ENCODE results near the gene DHRS7.

DHRS7 gene, protein sequence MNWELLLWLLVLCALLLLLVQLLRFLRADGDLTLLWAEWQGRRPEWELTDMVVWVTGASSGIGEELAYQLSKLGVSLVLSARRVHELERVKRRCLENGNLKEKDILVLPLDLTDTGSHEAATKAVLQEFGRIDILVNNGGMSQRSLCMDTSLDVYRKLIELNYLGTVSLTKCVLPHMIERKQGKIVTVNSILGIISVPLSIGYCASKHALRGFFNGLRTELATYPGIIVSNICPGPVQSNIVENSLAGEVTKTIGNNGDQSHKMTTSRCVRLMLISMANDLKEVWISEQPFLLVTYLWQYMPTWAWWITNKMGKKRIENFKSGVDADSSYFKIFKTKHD

DNA sequence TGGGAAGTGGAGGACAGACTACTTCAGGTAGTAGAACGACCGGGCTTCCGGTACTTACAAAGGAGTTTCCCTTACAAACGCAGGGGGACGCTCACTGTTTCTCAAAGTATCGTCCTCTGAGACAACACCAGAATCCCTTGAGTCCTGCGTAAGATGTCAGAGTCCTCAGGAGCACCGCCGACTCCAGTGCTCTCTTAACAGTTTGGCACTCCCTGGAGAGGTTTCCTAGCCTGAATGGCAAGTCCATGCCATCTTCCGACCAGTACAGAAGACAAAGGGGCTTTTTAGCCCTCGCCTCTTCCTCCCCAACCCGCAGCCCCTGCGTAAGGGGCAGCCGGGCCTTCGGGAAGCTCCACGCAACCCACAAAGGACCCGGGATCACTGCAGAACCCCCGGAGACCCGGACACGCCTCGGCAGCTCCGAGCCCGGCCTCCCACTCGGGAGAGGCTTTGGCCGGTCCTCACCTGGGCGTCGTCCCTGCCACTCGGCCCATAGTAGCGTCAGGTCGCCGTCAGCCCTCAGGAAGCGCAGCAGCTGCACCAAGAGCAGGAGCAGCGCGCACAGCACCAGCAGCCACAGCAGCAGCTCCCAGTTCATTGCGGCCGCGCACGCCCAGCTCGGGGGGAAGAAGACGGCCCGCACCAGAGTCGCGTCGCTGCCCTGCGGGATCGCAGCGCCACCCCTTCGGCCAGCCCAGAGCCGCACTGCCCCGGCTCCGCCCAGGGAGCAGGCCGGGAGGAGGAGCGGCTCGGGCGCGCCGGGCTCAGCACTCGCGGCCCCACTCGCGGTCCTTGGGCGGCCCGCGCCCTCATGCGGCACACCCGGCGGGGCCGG is at the start of gene DHRS7:
TSS of gene DHRS7 (minus strand) at position 687 of the 835 bp plus-strand sequence. CDS start at position 598, 89 bp downstream.
- DNase-seq (ENCODE audit: low read depth): peak; percentile 50

DNA sequence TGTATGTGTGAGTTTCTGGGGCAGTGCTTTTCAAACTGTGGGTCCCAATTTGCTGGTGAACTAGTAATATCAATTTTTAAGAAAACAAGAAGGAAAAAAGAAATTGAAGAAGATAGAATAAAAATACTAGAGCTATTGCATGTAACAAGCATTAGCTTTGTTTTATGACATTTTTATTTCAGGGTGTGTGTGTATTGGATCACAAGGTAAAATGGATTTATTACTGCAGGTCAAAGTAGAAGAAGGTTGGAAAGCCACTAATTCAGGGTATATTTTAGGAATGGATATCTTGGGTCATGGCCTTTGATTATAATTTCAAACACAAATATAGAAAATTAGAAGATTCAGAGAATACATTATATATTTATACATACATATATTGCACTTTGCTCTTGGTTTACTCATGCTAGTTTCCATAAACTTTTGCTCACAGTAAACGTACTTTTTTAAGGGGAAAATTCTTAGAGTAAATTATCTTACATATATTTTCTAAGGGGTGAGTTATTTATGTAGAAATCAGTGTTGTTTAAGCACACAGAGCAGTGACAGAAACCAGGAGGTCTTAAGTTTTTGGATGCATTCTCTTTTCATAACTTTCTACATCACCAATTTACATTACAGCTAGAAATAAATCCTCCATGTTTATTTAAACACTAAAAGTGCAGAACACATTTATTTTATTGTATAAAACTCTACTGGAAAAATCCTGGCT is 49.4 kb upstream of the DHRS7 start:
- DNase-seq (ENCODE audit: low read depth): no peak

DNA sequence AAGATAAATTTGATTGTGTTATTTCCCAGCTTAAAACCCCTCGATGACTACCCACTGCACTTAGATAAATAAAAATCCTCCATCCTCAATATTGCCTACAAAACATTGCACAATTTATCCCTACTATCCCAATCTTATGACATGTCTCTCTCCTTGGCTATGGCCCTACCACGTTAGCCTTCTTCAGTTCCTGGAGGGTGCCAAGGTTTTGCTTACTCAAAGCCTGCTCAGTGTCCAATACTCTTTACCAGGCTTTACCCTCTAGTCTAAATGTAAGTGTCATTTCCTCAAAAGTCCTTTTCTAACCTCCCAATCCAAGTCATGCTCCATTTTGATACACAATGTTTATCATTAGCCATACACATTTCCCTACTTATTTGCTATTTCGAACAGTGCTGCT is 48.8 kb upstream of the DHRS7 start:
- no peak for DNase-seq (ENCODE audit: low read depth)

DNA sequence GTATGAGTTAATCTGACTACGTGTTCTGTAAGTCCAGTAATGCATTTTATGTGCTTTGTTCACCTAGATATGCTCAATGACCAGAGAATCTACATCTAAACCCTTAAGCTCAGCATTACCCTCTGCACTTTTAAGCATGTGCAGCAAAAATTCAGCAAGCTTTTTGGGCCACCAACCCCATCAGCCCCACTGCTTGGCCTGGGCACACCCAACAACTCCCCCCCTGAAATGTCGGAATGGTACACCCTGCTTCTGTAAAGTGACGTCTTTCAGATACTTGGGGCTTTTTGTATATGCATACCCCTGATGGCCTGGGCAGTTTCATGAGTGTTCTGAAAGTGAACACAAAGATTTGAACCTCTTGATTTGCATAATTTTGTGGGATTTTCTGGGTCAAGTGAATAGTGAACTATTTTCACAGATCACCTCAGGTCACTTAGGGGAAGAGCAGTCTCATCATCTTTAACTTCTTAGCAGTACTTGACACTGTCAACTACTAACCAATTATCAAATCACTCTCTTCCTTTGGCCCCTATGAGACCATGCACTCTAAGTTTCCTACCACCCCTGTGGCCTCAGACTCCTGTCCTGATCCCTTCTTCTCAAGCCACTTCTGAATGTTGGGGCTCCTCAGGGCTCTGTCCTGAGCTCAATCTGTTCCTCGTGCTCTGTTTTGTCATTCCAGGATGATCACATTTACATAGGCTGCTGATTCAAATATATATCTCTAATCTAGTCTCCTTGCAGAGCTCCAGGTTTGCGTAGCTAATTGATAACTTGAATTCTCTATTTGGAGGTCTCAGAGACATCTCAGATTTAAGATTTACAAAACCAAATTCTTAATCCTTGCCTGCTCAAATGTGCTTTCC is 47.5 kb upstream of the DHRS7 start:
- no peak for DNase-seq (ENCODE audit: low read depth)

DNA sequence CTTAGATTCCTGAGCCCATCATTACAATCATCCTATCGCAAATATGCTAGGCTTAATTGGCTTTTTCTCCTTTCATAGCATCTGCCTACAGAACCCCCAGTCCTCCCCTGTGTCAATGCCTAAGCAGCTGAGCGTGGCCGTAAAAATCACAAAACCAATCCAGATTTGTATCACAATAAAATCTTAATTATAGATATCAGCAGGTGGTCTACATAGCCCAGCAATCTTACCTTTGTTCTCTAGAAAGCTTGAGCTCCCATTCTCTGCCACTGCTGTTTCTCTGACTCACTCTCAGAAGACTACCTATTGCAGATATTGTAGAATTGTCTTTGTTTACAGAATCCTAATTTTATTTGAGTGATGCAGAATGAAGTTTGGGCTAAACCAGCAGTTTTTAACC is 46.0 kb upstream of the DHRS7 start:
- no peak for DNase-seq (ENCODE audit: low read depth)

DNA sequence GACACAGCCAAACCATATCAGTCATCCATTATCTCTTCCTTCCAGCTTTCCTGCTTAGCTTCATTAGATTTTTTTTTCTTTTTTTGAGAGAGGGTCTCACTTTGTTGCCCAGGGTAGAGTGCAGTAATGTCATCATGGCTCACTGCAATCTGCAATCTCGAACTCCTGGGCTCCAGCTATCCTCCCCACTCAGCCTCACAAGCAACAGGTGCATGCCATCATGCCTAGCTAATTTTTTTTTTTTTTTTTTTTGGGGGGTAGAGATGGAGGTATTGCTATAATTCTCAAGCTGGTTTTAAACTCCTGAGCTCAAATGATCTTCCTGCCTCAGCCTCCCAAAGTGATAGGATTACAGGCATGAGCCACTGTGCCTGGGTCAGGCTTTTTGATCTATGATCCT is 45.5 kb upstream of the DHRS7 start:
- no peak for DNase-seq (ENCODE audit: low read depth)

DNA sequence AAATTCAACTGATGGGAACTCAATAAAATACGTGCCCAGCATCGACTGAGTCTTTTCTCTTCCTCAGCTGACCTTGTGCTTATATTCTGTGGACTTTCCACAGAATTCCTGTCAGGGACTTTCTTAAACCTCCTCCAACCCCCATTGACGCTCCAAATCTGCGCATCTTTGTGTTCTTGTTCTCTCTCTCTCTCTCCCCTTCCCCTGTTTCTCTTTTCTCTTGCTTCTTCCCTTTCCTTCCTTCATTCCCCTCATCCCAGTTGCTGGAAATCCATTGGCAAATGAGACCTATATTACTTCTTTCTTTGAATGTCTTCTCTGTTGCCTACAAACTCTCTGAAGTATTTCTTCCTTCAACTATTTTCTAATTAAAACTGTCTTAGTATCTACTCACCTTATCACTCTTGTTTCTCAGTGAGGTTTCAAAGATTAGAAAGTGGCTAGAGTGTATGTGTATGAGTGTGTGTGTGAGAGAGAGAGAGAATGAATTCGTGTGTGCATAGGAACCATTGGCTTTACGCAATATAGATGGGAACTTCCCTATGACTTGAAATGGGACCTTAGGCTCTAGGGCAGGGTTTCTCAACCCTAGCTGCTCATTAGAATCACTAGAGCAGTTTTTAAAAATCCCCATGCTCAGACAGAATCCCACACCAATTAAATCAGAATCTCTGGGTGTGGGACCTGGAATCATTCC is 41.8 kb upstream of the DHRS7 start:
- no peak for DNase-seq (ENCODE audit: low read depth)

DNA sequence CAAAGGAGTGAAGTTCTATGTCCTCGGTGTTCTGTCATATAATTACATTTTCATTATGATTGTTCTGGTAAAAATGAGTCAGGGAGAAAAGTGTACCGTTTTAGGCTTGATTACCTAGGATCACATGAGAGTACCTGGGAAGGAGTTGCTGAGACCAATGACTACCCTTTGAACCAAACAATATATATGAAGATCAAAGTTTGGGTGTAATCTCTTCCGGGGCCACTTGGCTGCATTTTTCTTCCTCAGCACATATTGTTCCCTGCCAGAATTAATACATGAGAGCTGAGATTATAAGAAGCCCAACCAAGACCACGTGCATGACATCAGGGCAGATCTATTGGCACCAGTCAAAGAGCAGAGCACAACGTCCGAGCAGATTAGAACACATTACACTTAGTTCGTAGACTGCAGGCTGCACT is 41.1 kb upstream of the DHRS7 start:
- DNase-seq (ENCODE audit: low read depth): no peak

DNA sequence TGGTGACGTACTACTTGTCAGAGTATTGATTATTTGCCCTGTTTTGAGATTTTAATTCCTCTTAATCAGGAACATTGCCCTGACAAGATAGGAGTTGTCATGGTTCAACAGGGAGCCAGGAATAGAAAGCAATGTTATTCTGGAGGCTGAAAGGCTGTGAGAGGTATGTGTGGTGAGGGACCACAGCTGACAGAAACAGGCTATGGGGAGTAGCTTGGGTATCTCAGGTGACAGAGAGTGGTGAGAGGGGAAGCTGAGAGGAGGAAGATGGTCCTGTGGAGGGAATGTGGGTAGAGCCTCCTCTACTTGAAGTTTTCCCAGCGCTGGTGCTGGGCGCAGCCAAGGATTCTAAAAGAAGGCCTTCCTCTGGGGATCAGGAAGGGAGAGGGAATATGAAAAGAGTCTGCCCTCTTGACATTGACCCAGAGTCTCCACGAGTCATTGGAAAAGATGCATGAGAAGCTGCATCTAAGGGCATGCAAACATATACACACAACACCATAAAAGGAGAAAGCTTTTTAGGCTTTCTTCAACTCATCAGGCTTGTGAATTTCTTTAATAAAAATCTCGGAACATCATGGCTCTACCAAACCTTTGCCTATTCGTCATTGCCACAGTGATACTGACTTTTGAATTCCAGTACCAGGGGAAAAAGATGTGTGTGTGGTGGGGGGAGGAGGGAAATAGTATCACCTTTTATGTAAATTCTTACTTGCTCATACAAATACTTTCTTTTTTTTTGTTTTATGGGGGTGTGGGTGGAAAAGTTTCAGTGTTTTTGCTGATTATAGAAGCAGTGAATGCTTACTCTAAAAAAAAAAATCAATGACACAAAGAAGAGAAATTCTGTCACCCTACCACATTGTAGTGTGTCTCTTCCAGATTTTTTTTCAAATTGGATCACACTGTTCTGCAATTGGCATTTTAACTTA is 39.9 kb upstream of the DHRS7 start:
- DNase-seq (ENCODE audit: low read depth): no peak

DNA sequence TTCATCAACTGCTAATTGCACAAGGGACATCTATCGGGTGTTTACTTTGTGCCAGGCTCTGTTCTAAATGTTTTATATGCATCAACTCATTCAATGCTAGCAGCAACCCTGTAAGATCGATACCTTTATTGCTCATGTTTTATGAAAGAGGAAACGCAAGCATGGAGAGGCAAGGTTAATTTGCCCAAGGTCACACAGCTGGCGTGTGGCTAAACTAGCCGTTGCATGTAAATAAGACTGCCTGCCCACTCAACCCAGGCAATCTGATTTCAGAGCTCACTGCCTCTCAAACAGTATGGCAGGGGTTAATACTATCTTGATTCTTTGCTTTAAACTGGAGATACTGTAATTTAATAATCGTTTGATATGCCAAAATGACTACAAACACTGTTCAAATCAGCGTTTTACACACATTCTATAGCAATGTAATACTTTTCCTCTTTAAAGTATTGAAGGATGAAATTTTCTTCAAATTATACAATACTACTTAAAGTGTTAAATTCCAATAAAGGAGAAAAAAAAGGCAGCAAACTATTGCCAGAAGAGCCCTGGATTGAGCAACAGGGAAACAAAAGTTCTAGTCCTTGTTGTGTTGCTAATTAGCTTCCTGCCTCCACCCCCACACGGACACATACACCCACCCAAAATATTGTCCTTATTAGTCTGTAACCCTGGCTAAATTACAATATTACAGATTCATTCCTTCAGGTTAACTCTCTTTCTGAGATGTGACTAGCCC is 39.1 kb upstream of the DHRS7 start:
- DNase-seq (ENCODE audit: low read depth): no peak

DNA sequence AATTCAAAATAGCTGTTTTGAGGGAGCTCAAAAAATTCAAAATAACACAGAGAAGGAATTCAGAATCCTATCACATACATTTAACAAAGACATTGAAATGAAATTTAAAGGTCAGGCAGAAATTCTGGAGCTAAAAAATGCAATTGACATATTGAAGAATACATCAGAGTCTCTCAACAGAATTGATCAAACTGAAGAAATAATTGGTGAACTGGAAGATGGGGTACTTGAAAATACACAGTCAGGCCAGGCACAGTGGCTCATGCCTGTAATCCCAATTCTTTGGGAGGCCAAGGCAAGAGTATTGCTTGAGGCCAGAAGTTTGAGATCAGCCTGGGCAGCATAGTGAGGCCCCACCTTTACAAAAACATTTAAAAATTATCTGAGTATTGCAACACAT is 34.1 kb upstream of the DHRS7 start:
- no peak for DNase-seq (ENCODE audit: low read depth)

DNA sequence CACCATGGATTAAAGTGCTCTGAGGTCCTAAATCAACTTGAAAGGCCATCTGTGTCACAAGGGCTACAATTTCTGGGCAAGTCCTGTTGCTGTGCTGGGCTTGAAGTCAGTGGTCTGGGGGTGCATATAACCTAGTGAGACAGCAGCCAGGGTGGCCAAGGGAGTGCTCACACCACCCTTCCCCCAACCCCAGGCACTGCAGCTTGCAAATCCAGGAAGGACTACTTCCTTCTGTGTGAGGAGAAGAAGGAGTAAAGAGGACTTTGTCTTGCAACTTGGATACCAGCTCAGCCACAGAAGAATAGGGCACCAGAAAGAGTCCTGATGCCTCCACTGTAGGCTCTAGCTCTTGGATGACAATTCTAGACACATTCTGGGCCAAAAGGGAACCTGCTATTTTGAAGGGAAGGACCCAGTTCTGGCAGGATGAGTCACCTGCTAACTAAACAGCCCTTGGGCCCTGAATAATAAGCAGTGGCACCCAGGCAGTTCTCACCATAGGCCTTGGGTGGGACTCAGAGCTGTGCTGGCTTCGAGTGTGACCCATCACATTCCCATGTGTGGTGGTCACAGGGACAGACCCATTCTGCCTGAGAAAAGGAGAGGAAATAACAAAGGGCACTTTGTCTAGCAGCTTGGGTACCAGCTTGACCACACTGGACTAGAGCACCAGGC is 32.6 kb upstream of the DHRS7 start:
- no peak for DNase-seq (ENCODE audit: low read depth)

DNA sequence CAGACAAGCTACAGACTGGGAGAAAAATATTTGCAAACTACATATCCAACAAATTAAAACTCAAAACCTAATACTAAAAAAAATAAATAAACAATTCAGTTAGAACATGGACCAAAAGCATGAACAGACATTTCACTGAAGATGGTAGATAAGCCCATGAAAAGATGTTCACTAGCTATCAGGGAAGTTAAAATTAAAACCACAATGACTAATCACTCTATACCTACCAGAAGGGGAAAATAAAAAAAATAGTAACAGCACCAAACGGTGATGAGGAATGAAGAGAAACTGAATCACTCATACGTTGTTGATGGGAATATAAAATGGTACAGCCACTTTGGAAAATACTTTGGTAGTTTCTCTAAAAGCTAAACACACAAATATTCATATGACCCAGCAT is 31.1 kb upstream of the DHRS7 start:
- DNase-seq (ENCODE audit: low read depth): no peak

DNA sequence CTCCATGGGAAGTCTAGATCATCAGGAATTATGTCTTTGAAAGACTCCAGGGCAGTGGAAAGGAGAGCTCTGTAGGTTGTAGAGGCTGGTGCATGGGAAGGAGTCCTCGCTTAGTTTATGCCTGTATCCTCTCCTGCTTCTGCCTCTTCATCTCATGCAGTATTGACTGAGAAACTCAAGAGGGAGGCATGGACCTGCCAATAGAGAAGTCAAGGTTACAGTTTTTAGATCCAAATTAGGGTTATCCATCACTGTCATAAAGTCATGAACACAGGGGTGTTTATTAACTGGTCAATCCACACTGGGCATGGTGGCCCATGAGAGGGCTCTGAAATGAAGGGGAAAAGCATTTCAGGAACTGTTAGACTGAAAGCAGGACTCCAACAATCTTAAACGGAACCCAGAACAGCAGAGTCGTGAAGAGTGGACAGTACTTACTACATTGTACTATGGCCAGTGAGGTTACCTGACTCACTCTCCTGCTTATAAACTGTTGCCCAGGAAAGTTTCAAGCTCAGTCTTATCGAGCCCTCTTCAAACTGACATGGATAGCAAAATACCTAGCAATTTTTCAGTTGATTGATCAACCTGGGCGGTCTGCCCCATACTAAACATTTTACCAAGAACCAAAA is 30.1 kb upstream of the DHRS7 start:
- DNase-seq (ENCODE audit: low read depth): no peak

DNA sequence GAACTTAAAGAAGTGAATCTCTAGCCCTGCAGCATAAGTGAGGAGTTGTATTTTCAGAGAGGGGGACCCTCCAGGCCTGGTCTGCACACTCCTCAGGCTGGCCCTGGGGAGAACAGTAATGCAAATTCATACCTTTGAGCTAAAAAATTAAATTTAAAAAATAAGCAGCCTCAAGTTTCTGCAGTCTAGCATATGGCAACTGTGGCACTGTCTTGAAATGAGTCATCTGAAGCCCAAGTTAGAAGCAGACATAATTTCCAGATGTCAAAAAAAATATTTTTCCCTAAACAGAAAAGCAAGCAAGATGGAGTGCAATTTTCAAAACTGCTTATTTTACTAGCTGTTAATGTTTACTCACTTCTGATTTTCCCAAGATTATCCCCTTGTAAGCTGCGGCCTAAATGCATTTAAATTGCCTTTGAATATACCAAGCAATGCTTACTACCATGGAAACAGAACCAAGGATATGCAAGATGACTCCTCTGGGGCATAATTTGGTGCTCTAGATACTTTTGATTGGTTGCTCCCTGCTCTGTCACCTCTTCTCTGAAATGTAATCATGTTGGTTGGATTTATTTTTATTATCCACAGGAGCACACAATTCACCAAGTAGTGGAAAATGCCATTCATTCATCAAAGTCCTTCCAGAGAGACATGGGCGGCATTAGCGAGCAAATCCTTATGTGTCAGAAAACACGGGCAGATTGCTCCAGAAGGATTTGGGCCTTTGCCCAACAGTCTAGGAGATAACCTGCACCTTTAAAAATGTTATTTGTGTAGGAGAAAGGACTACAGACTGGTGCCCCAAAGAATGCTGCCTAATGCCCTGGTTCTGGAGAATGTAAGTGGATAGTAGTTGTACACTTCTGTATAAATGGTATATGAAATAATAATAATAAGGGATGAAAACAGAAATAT is 25.0 kb upstream of the DHRS7 start:
- DNase-seq (ENCODE audit: low read depth): no peak

DNA sequence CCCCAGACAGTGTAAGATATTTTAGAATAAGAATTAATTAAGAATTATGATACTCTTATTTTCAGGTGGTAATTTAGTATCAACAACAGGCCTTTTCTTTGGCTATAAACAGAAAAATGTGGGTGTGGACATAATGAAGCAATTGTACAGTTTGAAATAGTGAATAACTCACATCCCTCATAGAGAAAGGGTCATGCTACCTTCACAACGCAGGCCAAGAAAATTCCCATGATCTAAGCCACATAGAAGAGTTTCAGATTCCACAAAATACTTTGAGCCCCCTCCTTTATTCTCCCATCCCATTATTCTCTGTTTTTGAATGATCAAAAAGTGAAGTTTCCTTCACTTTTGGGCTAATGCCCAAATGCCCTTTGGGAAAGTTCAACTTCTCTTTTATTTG is 23.5 kb upstream of the DHRS7 start:
- DNase-seq (ENCODE audit: low read depth): no peak

DNA sequence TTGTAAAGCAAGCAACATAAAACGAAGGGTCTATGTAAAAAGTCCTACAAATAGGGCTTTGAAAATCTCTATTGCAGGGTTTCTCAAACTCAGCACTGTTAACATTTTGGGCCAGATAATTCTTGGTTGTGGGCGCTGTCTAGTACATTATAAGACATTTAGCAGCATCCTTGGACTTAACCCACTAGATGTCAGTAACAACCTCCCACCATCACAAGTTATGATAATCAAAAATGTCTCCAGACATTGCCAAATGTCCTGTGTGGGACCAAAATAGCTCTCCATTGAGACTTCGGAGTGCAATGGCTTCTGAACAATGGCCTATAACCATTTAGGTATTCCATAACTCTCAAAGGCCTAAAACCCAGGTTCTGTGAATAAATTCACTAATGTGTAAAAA is 22.9 kb upstream of the DHRS7 start:
- no peak for DNase-seq (ENCODE audit: low read depth)

All from T-helper 22 cell (primary cell).